ENCODE data around the gene DNAH8.

Gene DNAH8

DNA sequence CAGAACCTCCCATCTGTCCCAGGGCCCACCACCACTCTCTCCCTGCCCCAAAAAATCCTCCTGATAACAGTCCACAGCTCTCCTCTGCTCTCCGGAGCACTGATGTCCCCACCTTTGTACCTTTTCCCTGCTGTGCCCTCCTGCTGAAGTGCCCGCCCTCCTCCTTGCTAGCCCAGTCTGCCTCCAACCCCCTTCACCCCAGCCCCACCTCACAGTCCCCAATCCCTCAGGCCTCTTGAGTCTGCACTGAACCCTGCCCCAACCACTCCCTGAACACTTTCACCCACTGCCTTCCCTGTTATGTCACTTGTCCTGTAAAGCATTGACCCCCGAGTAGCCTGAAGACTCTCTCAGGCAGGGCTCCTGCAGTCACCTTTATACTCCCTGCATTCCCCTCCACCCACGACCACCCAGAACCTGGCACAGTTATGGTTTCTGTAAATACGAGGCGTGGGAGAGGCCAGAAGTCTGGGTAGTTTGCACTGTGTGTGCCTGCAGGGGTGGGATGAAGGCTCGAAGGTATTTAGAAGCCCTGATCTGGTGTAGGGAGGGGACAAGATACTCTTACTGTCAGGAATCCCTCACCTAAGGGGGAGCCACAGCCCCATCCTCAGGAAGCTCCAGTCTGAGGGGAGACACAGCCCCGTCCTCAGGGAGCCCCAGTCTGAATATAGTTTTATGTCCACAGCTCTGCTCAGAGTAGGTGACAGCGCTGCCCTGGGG, 338.9 kb downstream of the DNAH8 start:
- no peak for DNase-seq (ENCODE audit: low read depth)

GRCh38 chr6:39054577-39055142, 339.5 kb downstream of the DNAH8 start:
- no peak for DNase-seq (ENCODE audit: low read depth)

DNA sequence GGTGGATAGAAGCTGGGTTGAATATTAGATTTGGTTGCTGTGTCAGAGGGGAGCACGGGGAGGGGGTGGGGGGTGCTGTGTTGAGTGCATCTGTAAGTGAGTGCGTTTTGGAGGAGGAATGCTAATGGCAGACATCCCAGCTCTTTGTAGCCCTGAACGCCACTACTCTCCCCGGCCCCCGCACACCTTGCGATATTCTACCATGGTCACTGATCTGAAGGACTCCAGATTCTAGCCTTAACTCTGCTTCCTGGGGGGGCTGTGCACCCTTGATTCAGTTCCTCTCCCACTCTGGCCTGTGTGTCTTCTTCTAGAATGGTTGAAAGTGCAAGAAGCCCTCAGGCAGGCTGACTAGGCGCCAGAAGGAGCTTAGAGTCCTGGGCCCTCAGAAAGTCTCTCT, 340.6 kb downstream of the DNAH8 start:
- DNase-seq (ENCODE audit: low read depth) = no peak

- no peak for DNase-seq (ENCODE audit: low read depth)
These were observed 341.1 kb downstream of the DNAH8 start for GRCh38 chr6:39056191-39056590.

DNA sequence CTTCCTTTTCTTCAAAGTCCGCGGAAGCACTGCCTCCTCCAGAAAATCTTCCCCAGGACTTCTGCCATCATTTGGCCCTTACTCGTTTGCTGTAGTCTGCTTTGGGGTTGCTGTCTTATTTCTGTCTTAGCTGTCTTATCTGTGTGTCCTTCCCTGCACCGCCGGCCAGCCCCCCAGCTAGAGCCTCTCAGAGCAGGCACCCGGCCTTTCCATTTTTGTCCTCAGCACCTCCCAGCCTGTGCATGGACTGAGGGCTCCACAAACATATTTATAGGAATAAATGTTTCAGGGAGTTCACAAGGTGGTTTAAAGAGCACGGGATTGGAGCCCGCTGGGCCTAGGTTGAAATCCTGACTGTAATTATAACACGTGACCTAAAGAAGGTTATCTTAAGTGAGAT, 341.6 kb downstream of the DNAH8 start:
- no peak for DNase-seq (ENCODE audit: low read depth)

GRCh38 chr6:39057251-39058155, 342.4 kb downstream of the DNAH8 start:
- DNase-seq (ENCODE audit: low read depth) = no peak

DNA sequence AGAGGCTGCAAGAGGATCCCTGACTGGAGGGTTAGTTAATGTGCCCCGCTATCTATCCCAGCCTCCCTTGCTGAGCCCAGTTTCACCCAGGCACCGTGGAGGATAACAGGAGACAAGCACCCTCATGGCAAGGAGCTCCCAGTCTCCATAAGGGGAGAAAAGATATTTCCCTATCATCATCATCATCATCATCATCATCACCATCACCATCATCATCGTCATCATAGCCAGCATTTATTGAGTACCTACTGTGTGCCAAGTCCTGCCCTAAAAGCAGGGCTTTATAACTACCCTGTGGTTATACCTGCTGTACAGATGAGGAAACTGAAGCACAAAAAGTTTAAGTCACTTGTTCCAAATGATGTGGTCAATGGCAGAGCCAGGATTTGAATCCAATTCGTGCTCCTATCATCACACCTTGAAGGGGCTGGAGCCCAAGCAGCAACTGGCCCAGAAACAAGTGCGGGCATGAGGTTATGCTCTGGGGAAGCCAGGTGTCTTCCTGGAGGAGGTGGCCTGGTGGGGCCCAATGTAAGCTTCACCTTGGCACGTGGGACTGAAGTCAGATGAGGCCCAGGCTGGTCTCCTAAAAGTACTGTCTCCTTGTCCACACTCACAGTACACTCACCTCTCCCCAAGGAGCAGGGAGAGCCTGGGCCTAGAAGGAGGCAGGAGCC, 343.5 kb downstream of the DNAH8 start:
- DNase-seq (ENCODE audit: low read depth) = no peak

- no peak for DNase-seq (ENCODE audit: low read depth)
These were observed 344.6 kb downstream of the DNAH8 start for GRCh38 chr6:39059496-39060310.

DNA sequence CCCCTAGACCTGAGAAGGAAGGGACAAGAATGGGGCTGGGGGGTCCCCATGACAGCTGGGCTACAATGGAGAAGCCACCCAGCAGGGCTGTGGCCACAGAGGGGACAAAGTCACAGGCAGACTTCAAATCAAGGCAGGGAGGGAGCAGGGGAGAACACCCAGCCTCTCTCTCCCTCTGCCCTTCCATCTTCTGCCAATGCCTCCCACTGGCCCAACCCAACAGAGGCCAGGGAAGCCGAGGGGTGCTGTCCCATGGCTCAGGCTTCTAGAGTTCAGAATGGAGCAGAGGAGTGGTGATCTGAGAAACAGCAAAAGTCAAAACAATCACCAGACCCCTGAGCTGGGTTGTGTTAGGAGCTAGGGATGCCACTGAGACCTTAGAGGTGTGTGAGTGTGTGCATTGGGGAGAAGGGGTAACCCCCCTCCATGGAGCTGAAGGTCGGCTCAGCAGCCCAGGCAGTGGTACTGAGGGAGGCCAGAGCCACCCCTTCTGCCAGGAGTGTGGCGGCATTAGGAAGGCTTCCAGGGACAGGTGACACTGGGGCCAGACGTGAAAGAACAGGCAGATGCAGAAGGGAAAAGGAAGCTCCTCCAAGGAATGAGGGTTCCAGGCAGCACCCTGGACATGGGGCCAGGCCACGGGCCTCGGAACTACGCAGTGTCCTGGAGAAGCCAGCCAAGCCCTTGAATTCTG, 345.5 kb downstream of the DNAH8 start:
- no peak for DNase-seq (ENCODE audit: low read depth)

DNA sequence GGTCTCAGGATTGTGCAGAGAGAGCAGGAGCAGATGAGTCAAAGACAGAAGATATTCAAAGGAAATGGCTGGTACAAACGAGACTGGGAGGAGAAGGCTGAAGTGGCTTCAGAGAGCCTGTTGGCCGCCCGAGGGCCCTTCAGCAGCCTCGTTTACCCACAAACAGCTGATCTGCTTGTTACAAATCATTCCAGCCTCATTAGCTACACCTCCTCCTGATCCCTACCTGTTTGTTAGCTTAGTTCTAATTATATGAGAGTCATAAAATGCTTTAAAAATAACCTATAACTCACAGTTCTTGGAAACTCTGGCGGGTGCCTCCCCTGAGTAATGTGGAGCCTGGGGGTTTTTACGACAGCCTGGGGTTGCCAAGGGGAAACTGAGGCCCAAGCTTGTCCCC, 346.1 kb downstream of the DNAH8 start:
- DNase-seq (ENCODE audit: low read depth) = no peak

- no peak for DNase-seq (ENCODE audit: low read depth)
These were observed 346.5 kb downstream of the DNAH8 start for GRCh38 chr6:39061588-39061987.

GRCh38 chr6:39062014-39062740, 347.1 kb downstream of the DNAH8 start:
- DNase-seq (ENCODE audit: low read depth) = no peak

GRCh38 chr6:39063526-39063925, 348.4 kb downstream of the DNAH8 start:
- no peak for DNase-seq (ENCODE audit: low read depth)

- no peak for DNase-seq (ENCODE audit: low read depth)
These were observed 350.4 kb downstream of the DNAH8 start for GRCh38 chr6:39065561-39065960.

- DNase-seq (ENCODE audit: low read depth) = no peak
These were observed 353.3 kb downstream of the DNAH8 start for GRCh38 chr6:39068391-39068790.

GRCh38 chr6:39072830-39073229, 357.7 kb downstream of the DNAH8 start:
- no peak for DNase-seq (ENCODE audit: low read depth)

GRCh38 chr6:39073471-39074355, 358.6 kb downstream of the DNAH8 start:
- DNase-seq (ENCODE audit: low read depth) = no peak

DNA sequence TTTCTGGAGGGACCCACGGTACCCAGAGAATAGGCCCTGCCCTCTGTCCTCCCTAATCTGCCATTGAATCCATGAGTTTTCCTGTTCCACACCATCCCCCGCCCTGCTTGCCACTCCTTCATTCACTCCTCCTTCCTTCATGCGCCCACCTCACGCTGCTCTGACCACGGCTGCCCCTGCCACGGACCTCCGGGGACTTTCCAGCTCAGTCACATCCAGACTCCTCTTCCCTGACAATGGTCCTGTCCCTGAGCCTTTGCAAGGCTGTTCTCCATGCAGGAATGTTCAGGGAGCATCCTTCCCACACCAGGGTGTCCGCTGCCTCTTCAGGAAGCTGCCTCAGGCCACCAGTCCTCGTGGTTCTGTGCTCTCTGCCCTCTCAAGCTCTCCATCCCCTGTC, 359.4 kb downstream of the DNAH8 start:
- DNase-seq (ENCODE audit: low read depth) = no peak

- DNase-seq (ENCODE audit: low read depth) = no peak
These were observed 360.0 kb downstream of the DNAH8 start for GRCh38 chr6:39075010-39075686.

Measured in activated gamma-delta T cell treated with anti-CD3 and anti-CD28 coated beads, Interleukin-2, amount 50 U/mL, for 16 hours (primary cell).